GM06990 (cell line): ENCODE data around the gene DTD1.

Experiments used
- DNase-seq: peaks from one replicate; pipeline ENCODE4 v3.0.0-alpha.2; 2011; ENCODE audit not compliant: insufficient read length; ENCODE audit errors: extremely low read depth
- H3K27me3 ChIP-seq: replicated peaks from 2 replicates; pipeline ENCODE4 v1.6.0; 2011; ENCODE audit warnings: low read length; ENCODE audit not compliant: control insufficient read depth, insufficient read depth
- H3K36me3 ChIP-seq: 2 replicates; pipeline ENCODE4 v1.5.1; 2011; ENCODE audit warnings: low read length; ENCODE audit not compliant: control insufficient read depth, insufficient read depth
- H3K4me3 ChIP-seq: replicated peaks from 2 replicates; pipeline ENCODE4 v1.5.1; 2011; ENCODE audit warnings: low read depth, mild to moderate bottlenecking, control low read depth, low read length
- TF ChIP-seq, protein P1 (sequence below): IDR thresholded peaks from 2 replicates; pipeline ENCODE4 v1.5.1; 2011; ENCODE audit warnings: low read length, control low read depth, mild to moderate bottlenecking, inconsistent platforms; ENCODE audit not compliant: insufficient read depth, poor library complexity, severe bottlenecking

The DTD1 gene

DNA sequence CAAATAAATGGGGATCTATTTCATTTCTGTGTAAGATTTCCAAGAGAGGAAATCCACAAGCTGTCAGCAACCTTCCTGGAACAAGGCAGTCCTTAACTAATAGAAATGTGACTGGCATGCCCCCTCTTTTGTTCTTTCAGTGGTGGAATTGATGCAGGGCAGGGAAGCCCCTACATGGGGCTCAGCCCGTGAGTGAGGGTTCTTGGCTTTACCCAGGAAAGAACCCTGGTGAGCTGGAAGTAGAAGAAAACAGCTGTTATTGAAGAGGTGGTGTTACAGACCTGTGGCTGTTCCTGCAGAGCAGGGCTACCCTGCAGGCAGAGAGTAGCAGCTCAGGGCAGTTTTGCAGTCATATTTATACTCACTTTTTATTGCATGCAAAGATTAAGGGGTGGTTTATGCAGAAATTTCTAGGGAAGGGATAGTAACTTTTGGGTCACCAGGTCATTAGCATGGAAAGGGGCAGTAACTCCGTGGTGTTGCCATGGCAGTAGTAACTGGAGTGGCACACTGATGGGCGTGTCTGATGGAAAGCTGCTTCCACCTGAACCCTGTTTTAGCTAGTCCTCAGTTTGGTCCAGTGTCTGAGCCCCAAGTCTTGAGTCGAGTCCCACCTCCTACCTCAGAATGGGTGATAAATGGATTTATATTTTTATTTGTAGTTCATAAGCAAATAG, 137.1 kb downstream of the DTD1 start:
- TF ChIP-seq, protein P1, sequence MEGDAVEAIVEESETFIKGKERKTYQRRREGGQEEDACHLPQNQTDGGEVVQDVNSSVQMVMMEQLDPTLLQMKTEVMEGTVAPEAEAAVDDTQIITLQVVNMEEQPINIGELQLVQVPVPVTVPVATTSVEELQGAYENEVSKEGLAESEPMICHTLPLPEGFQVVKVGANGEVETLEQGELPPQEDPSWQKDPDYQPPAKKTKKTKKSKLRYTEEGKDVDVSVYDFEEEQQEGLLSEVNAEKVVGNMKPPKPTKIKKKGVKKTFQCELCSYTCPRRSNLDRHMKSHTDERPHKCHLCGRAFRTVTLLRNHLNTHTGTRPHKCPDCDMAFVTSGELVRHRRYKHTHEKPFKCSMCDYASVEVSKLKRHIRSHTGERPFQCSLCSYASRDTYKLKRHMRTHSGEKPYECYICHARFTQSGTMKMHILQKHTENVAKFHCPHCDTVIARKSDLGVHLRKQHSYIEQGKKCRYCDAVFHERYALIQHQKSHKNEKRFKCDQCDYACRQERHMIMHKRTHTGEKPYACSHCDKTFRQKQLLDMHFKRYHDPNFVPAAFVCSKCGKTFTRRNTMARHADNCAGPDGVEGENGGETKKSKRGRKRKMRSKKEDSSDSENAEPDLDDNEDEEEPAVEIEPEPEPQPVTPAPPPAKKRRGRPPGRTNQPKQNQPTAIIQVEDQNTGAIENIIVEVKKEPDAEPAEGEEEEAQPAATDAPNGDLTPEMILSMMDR: no peak
- Histone ChIP-seq H3K36me3 (no peaks in the 10 kb centered on the region), H3K27me3 (no peaks in the 10 kb centered on the region), H3K4me3 (no peak overlapping the region)
- DNase-seq: no peak

DNA sequence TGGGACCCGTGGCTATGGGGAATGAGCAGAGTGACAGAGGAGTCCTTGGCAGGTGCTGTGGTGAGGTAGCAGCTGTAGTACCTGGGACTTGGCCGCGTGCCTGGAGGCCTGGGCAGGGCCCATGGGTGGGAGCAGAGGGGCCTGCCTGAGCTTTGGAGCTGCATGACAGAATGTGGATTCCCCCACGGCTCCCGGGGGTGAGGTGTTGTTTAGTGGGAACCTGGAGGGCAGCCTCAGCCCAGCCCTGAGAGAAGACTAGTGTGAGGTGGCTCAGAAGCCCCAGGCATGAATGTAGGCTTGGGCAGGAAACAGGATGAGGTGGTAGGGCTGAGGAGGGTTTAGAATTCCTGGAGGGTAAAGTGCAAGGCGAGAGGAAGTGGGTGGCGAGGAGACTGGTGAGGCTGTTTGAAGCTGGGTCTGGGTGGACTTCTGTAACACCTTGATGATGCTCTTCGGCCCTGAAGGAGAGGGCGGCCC, 139.2 kb downstream of the DTD1 start:
- no peak for DNase-seq
- TF ChIP-seq, protein P1: no peak

DNA sequence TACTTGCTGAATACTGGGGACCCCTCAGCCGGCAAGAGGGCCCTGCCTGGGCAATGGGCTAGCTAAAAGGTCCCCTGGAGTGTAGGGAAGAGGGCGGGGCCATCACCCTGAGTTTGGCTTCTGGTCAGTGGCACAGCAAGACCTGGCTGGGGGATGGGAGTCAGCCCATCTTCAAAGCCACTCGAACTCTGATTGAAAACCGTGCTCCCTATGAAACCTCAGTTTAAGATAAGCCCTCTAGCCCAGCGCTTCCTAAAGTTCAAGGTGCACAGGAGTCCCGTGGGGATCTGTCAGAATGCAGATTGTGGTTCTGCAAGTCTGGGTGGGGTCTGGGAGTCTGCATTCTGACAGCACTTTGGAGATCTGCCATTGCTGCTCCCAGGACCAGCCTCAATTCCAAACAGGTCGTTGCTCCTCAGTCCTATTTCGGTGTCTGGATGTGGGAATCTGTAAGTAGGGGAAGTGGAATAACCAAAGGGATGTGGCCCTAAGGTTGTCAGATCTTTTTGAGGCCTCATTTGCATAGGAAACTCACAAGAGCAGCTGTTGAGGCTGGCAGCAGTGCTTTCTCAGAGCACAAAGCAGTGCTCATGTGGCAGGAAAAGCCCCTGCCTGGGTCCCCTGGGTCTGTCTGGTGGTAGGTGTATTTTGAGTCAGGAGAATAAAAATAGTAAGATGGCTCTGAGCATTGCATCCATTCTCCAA, 140.5 kb downstream of the DTD1 start:
- no peaks in the 10 kb centered on the region for H3K36me3 ChIP-seq
- peak; percentile 57 for DNase-seq
- TF ChIP-seq, protein P1: no peak
- H3K4me3 ChIP-seq: no peak overlapping the region
- no peaks in the 10 kb centered on the region for H3K27me3 ChIP-seq

More for the DNA sequence above, 139.2 kb downstream of the DTD1 start:
- Histone ChIP-seq H3K27me3 (no peaks in the 10 kb centered on the region), H3K36me3 (no peaks in the 10 kb centered on the region), H3K4me3 (no peak overlapping the region)

DNA sequence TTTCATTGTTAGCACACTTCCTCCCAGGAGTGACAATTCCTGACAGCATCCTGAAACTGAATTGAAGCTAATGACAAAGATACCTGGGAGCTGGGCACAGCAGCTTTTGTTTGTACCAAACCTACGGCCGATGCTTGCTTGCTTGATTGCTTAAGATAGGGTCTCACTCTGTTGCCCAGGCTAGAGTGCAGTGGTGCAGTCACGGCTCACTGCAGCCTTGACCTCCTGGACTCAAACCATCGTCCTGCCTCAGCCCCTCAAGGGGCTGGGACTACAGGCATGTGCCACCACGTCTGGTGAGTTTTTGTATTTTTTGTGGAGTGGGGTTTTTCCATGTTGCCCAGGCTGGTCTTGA, 141.0 kb downstream of the DTD1 start:
- TF ChIP-seq, protein P1: no peak
- 0 out of 2 replicates have a peak overlapping the region, but pooled peaks have one; percentile 7 for H3K4me3 ChIP-seq
- no peaks in the 10 kb centered on the region for H3K27me3 ChIP-seq
- peak; percentile 25 for DNase-seq
- no peaks in the 10 kb centered on the region for H3K36me3 ChIP-seq

DNA sequence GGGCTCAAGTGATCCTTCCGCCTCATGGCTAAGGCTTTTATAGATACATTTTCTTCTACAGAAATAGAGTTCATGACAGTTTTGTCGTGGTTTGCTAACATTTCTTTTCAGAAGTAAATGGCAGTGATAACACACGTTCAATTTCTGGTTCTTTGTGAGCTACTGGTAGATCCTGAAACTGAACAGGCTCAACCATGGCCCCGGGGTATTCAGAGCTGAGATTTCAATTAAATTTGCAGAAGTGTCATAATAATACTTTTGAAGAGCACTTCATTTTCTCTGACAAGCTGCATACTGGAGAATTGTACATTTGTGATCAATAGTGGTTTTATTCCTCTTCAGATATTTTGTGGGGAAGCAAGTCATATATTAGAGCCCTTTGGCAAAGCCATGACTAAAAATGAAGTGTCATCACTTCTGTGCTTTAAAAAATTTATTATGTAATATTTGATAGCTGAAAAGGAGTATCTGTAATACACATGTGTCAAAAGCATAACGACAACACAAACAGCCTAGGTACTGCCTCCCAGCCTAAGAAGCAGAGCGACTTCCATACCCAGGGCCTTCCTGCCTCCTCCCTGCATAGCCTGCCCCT, 141.5 kb downstream of the DTD1 start:
- no peak for DNase-seq
- Histone ChIP-seq H3K27me3 (no peaks in the 10 kb centered on the region), H3K4me3 (no peak overlapping the region), H3K36me3 (no peaks in the 10 kb centered on the region)
- TF ChIP-seq, protein P1: no peak
